GM18505 (cell line): ENCODE results near the gene IRAK2.
"Not testable (repeated sequence)": the region's sequence is repeated elsewhere in the genome, so short reads cannot be mapped to it uniquely, and the experiment has no call there.

ENCODE experiments used
- ATAC-seq: cut with Tn5 transposase; IDR thresholded peaks from one replicate; pipeline ENCODE4 v1.9.1; 2021; ENCODE audit not compliant: unreplicated experiment
- POLR2A ChIP-seq: IDR thresholded peaks from 4 replicates; pipeline ENCODE4 v1.6.1; 2011; ENCODE audit warnings: borderline replicate concordance; ENCODE audit not compliant: insufficient read depth, insufficient read length; ENCODE audit errors: extremely low read depth

The IRAK2 gene

GRCh38 chr3:10169000-10169496 is 4.3 kb downstream of the IRAK2 start:
- no peak for ATAC-seq

GRCh38 chr3:10170915-10171478 is 6.3 kb downstream of the IRAK2 start:
- no peak for ATAC-seq
- no peak for TF ChIP-seq POLR2A

More at GRCh38 chr3:10169000-10169496, 4.3 kb downstream of the IRAK2 start:
- no peak for TF ChIP-seq POLR2A

GRCh38 chr3:10173095-10173925 is 8.6 kb downstream of the IRAK2 start:
- no peak for ATAC-seq

GRCh38 chr3:10173926-10174435 is 9.3 kb downstream of the IRAK2 start:
- TF ChIP-seq POLR2A, result no peak
- no peak for ATAC-seq

More at GRCh38 chr3:10173095-10173925, 8.6 kb downstream of the IRAK2 start:
- no peak for TF ChIP-seq POLR2A

- not testable (repeated sequence) for ATAC-seq
Observed at GRCh38 chr3:10175334-10175733, 10.6 kb downstream of the IRAK2 start.

- ATAC-seq, result not testable (repeated sequence)
Observed at GRCh38 chr3:10176150-10176549, 11.4 kb downstream of the IRAK2 start.

- TF ChIP-seq POLR2A, result no peak
- ATAC-seq, result no peak
Observed at GRCh38 chr3:10177737-10178136, 13.0 kb downstream of the IRAK2 start.

GRCh38 chr3:10178892-10179291 is 14.2 kb downstream of the IRAK2 start:
- no peak for TF ChIP-seq POLR2A
- ATAC-seq, result no peak

- ATAC-seq, result no peak
- no peak for TF ChIP-seq POLR2A
Observed at GRCh38 chr3:10180289-10180688, 15.6 kb downstream of the IRAK2 start.

GRCh38 chr3:10180738-10181295 is 16.1 kb downstream of the IRAK2 start:
- no peak for ATAC-seq
- no peak for TF ChIP-seq POLR2A

- no peak for ATAC-seq
- TF ChIP-seq POLR2A, result no peak
Observed at GRCh38 chr3:10182950-10183349, 18.2 kb downstream of the IRAK2 start.

GRCh38 chr3:10184250-10184649 is 19.5 kb downstream of the IRAK2 start:
- ATAC-seq, result no peak

GRCh38 chr3:10185804-10186762 is 21.4 kb downstream of the IRAK2 start:
- ATAC-seq, result no peak
- TF ChIP-seq POLR2A, result no peak

More at GRCh38 chr3:10184250-10184649, 19.5 kb downstream of the IRAK2 start:
- no peak for TF ChIP-seq POLR2A
